Measurements from ENCODE around the gene TPRG1.

The TPRG1 gene

DNA sequence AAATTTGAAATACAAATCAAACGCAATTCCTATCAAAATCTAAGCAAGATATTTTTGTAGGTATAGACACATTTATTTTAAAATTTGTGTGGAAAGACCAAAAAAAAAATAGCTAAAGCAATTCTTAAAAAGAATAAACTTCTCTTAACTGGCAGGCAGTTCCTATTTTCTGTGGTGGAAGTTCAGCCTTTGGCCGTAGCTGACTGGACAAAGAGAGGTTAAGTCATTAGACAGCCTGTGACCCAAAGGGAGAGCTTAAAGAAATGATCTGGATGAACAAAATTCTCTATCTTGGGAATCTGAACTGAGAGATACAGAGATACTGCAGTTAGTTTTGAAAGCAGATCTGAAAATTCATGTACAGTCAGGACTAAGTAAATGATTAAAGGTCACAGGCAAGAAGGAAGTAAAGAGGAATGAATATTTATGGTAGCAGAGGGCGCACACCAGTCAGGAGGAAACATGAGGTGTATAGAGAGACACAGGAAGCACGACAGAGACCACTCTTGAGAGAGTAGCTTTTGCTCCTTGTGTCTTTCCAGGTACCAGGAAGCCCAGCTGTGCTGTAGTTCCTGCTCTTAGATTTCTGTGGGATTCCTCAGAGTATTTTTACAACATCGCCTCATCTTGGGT is 57.5 kb downstream of the TPRG1 start:
- H3K4me3 ChIP-seq (ENCODE audit: low read depth, low read length), result no peak overlapping the region
- ChIA-PET CTCF (interaction anchor here (1.0 kb wide), 2 partner anchors 9 to 719 kb away, joined by 3 read pairs; no protein-coding TSS in a partner anchor), POLR2A (no interaction called here)
- TF ChIP-seq CTCF (IDR thresholded peaks at IDR 0.05; ENCODE audit: insufficient read depth, low read length, missing control alignments), result no peak
- no peak for DNase-seq (ENCODE audit: low read depth, low spot score)

GRCh38 chr3:189232790-189233189 is 61.0 kb downstream of the TPRG1 start:
- POLR2A ChIA-PET, result no interaction called here
- DNase-seq (ENCODE audit: low read depth, low spot score), result no peak
- H3K4me3 ChIP-seq (ENCODE audit: low read depth, low read length), result no peak overlapping the region
- no peak for TF ChIP-seq CTCF (IDR thresholded peaks at IDR 0.05; ENCODE audit: insufficient read depth, low read length, missing control alignments)
- CTCF ChIA-PET, result interaction anchor here (0.6 to 4.5 kb wide), 16 partner anchors 8 to 1494 kb away, joined by 3 to 28 read pairs (median 4); no protein-coding TSS in a partner anchor

GRCh38 chr3:189233225-189233858 is 61.6 kb downstream of the TPRG1 start:
- ChIA-PET POLR2A (no interaction called here), CTCF (interaction anchor here (0.6 to 4.5 kb wide), 19 partner anchors 9 to 1494 kb away, joined by 3 to 28 read pairs (median 3); no protein-coding TSS in a partner anchor)
- no peak overlapping the region for H3K4me3 ChIP-seq (ENCODE audit: low read depth, low read length)
- peak; percentile 76 for TF ChIP-seq CTCF (IDR thresholded peaks at IDR 0.05; ENCODE audit: insufficient read depth, low read length, missing control alignments)
- peak; percentile 14 for DNase-seq (ENCODE audit: low read depth, low spot score)

DNA sequence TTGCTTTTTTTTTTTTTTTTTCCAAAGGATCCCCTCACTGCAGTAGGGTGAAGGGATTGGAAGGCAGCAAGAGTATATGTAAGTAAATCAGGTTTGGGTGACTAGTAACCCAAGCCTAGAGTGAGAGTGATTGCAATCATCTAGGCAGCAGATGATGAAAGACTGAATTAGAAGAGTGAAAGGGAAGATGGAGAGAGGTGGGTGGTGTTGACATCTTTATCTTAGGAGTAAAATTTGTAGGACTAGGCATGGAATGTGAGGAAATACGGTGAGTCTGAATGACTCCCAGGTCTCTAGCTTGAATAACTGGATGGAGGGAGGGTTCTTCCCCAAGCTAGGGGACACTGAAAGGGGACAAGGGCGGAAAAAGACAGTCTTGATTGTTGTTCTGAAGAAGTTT is 63.4 kb downstream of the TPRG1 start:
- ChIA-PET POLR2A (no interaction called here), CTCF (interaction anchor here (0.9 to 4.5 kb wide), 6 partner anchors 9 to 1496 kb away, joined by 3 to 28 read pairs (median 4); no protein-coding TSS in a partner anchor)
- H3K4me3 ChIP-seq (ENCODE audit: low read depth, low read length), result no peak overlapping the region
- TF ChIP-seq CTCF (IDR thresholded peaks at IDR 0.05; ENCODE audit: insufficient read depth, low read length, missing control alignments), result no peak
- DNase-seq (ENCODE audit: low read depth, low spot score), result no peak

DNA sequence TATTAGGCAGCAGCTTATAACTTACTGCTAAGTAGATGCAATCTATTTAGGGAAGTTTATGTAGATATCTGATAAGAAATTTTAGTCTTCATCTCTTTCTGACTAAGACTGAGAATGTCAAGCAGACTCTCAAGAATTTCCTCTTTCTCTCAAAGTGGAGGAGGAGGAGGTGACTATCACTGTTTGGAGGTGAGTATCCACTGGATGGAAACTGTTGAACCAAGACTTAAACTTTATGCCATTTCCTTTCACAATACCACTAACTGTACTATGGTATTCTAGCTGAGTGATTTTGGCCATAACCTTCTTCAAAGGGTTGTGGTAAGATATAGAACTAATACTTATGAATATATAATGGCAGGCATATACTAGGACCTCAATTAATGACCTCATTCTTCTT is 64.6 kb downstream of the TPRG1 start:
- CTCF ChIA-PET, result interaction anchor here (0.9 to 4.5 kb wide), 4 partner anchors 10 to 1497 kb away, joined by 3 to 28 read pairs (median 7); no protein-coding TSS in a partner anchor
- POLR2A ChIA-PET, result no interaction called here
- no peak for TF ChIP-seq CTCF (IDR thresholded peaks at IDR 0.05; ENCODE audit: insufficient read depth, low read length, missing control alignments)
- no peak for DNase-seq (ENCODE audit: low read depth, low spot score)
- H3K4me3 ChIP-seq (ENCODE audit: low read depth, low read length), result no peak overlapping the region

DNA sequence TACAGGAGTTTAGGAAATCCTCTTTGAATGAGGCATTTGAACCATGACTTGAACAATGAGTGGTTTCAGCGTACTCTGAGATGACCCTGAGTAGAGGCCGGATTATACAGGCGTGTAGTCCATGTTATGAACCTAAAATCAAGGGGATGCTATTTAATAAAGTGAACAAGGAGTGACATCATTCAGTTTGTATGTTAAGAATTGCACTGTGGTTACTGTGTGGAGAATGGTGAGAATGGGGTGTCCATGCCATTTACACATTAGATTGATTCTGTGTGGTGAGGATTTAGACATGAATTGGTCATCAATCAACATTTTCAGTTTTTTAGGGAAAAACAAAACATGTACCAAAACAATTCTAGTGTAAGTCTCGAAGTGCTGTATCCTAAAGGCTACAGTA is 65.8 kb downstream of the TPRG1 start:
- DNase-seq (ENCODE audit: low read depth, low spot score), result no peak
- TF ChIP-seq CTCF (IDR thresholded peaks at IDR 0.05; ENCODE audit: insufficient read depth, low read length, missing control alignments), result no peak
- ChIA-PET POLR2A (no interaction called here), CTCF (interaction anchor here (0.7 to 3.0 kb wide), 3 partner anchors 8 to 725 kb away, joined by 3 to 11 read pairs (median 3); no protein-coding TSS in a partner anchor)
- H3K4me3 ChIP-seq (ENCODE audit: low read depth, low read length), result no peak overlapping the region

Data from AG04449 (cell line).